HCT116 (cell line): ENCODE data around the gene PLD2. TPM values are rescaled to one million over a fixed set of nuclear protein-coding genes. Genes with fewer than 3 reads are reported as not detected.

ENCODE experiments used
- ATAC-seq: fragments of 200-7000 bp; cut with Tn5 transposase; 2 replicates; pipeline ENCODE4 v1.9.1; 2020; ENCODE audit warnings: mild to moderate bottlenecking, moderate library complexity
- BruUV-seq: library from RNA; stranded (reverse); fragments of 400-500 nt; replicated peaks from 2 replicates; lab custom pipeline; 2021; lab: Mats Ljungman, UMichigan
- CTCF ChIA-PET: fragments of 300-600 bp; sonication (Branson Sonifier 250); formaldehyde crosslinking; loops from one replicate; lab custom pipeline; 2021; ENCODE audit warnings: antibody characterized with exemption; lab: Charles Lee
- POLR2A ChIA-PET: fragments of 300-600, 350-600 bp; sonication (Branson Sonifier 250); formaldehyde crosslinking; loops from one replicate; lab custom pipeline; 2021; ENCODE audit warnings: antibody characterized with exemption; lab: Charles Lee
- RAD21 ChIA-PET, 2 experiments: fragments of 300-600 bp; sonication (Branson Sonifier 250); formaldehyde crosslinking; loops; one replicate each; lab custom pipeline; 2023; ENCODE audit warnings: low total read pairs in 2 of 2; ENCODE audit not compliant: uncharacterized antibody in 2 of 2, unreplicated experiment in 2 of 2, low non-redundant PET in 1 of 2; lab: Charles Lee
- DNase-seq: peaks from one replicate; pipeline ENCODE4 v3.0.0-alpha.2; 2010; ENCODE audit warnings: low read depth, low spot score
- H2AFZ ChIP-seq: fragments of 200-600 bp; shearing (Covaris generic), sonication (generic); 2 replicates; pipeline ENCODE4 v1.6.1; 2017; ENCODE audit warnings: low read depth, mixed run types, mixed read lengths, antibody characterized with exemption, low read length; ENCODE audit not compliant: poor library complexity, severe bottlenecking
- H3K27ac ChIP-seq: 2 replicates; pipeline ENCODE4 v1.5.1; 2012; ENCODE audit warnings: low read depth, low read length
- H3K27me3 ChIP-seq: fragments of 200-600 bp; sonication (generic); 2 replicates; pipeline ENCODE4 v1.6.1; 2016; ENCODE audit warnings: mixed run types, low read length, mixed read lengths; ENCODE audit not compliant: insufficient read depth
- H3K36me3 ChIP-seq, 2 experiments: fragments of 200-500 bp in 1 of 2; fragments of 200-600 bp in 1 of 2; sonication (Bioruptor generic) in 1 of 2; sonication (generic) in 1 of 2; 2 replicates each; pipeline versions ENCODE4 v1.5.1 to v1.6.1; 2014 to 2016; ENCODE audit warnings: low read length in 2 of 2, inconsistent platforms in 1 of 2, mixed read lengths in 1 of 2, mixed run types in 1 of 2; ENCODE audit not compliant: insufficient read depth in 2 of 2, control insufficient read depth in 1 of 2
- H3K4me1 ChIP-seq, 2 experiments: fragments of 200-600 bp in 1 of 2; sonication (generic) in 1 of 2; 2 replicates each; pipeline versions ENCODE4 v1.5.1 to v1.6.1; 2012 to 2017; ENCODE audit warnings: low read length in 2 of 2, inconsistent platforms in 1 of 2, mild to moderate bottlenecking in 1 of 2, mixed read lengths in 1 of 2, mixed run types in 1 of 2, moderate library complexity in 1 of 2; ENCODE audit not compliant: insufficient read depth in 2 of 2, control insufficient read depth in 1 of 2
- H3K4me2 ChIP-seq: fragments of 200-600 bp; sonication (generic); 2 replicates; pipeline ENCODE4 v1.6.1; 2017; ENCODE audit warnings: mixed run types, low read length, mixed read lengths
- H3K4me3 ChIP-seq, 2 experiments: fragments of 200-600 bp in 1 of 2; sonication (generic) in 1 of 2; replicated peaks in 1 of 2; 2 replicates each; pipeline ENCODE4 v1.5.1; 2011 to 2016; ENCODE audit warnings: low read length in 2 of 2, control low read depth in 1 of 2, low read depth in 1 of 2, mild to moderate bottlenecking in 1 of 2, mixed read lengths in 1 of 2, mixed run types in 1 of 2
- H3K79me2 ChIP-seq: fragments of 200-600 bp; sonication (generic); 2 replicates; pipeline ENCODE4 v1.6.1; 2017; ENCODE audit warnings: mild to moderate bottlenecking, mixed run types, low read length, moderate library complexity, mixed read lengths; ENCODE audit not compliant: insufficient read depth
- H3K9ac ChIP-seq: fragments of 200-600 bp; sonication (generic); 2 replicates; pipeline ENCODE4 v1.6.1; 2016; ENCODE audit warnings: low read length, mixed read lengths
- H3K9me2 ChIP-seq: fragments of 200-600 bp; sonication (generic), shearing (Covaris generic); 2 replicates; pipeline ENCODE4 v1.6.1; 2017; ENCODE audit warnings: mixed run types, mild to moderate bottlenecking, moderate library complexity; ENCODE audit not compliant: insufficient read depth
- H3K9me3 ChIP-seq, 2 experiments: fragments of 200-500 bp in 1 of 2; fragments of 200-600 bp in 1 of 2; sonication (Bioruptor generic) in 1 of 2; sonication (generic) in 1 of 2; 2 replicates each; pipeline ENCODE4 v1.6.1; 2014 to 2017; ENCODE audit warnings: low read length in 2 of 2, mixed read lengths in 2 of 2, inconsistent platforms in 1 of 2, low read depth in 1 of 2, mild to moderate bottlenecking in 1 of 2, mixed run types in 1 of 2, moderate library complexity in 1 of 2; ENCODE audit not compliant: control insufficient read depth in 1 of 2, insufficient read depth in 1 of 2
- H4K20me1 ChIP-seq: fragments of 200-600 bp; sonication (generic), shearing (Covaris generic); 2 replicates; pipeline ENCODE4 v1.6.1; 2017; ENCODE audit warnings: mixed run types, mild to moderate bottlenecking, moderate library complexity; ENCODE audit not compliant: insufficient read depth
- ATF3 ChIP-seq: IDR thresholded peaks from 2 replicates; pipeline ENCODE4 v1.6.1; 2012
- CTCF ChIP-seq, 3 experiments: fragments of 200-600 bp in 1 of 3; sonication (generic) in 1 of 3; IDR thresholded peaks in 2 of 3; conservative IDR thresholded peaks in 1 of 3; 2 replicates each; pipeline ENCODE4 v1.5.1; 2012 to 2017; ENCODE audit warnings: low read depth in 2 of 3, low read length in 2 of 3, antibody characterized with exemption in 1 of 3, borderline replicate concordance in 1 of 3, control low read depth in 1 of 3, mild to moderate bottlenecking in 1 of 3, mixed read lengths in 1 of 3, mixed run types in 1 of 3, moderate library complexity in 1 of 3; ENCODE audit not compliant: insufficient read depth in 1 of 3
- ELF1 ChIP-seq: IDR thresholded peaks from 2 replicates; pipeline ENCODE4 v1.6.1; 2012; ENCODE audit warnings: low read depth, borderline replicate concordance
- EZH2 ChIP-seq: fragments of 200-600 bp; sonication (generic); IDR thresholded peaks from 2 replicates; pipeline ENCODE4 v1.6.1; 2017; ENCODE audit warnings: antibody characterized with exemption, mixed run types
- EZH2phosphoT487 ChIP-seq: fragments of 200-600 bp; IDR thresholded peaks from 2 replicates; pipeline ENCODE4 v1.6.1; 2018; ENCODE audit warnings: antibody characterized with exemption, borderline replicate concordance
- JUND ChIP-seq: IDR thresholded peaks from 2 replicates; pipeline ENCODE4 v1.6.1; 2012
- MAX ChIP-seq: IDR thresholded peaks from 2 replicates; pipeline ENCODE4 v1.6.1; 2012
- POLR2AphosphoS5 ChIP-seq: IDR thresholded peaks from 2 replicates; pipeline ENCODE4 v1.6.1; 2011; ENCODE audit warnings: mild to moderate bottlenecking, low read depth, low read length, moderate library complexity
- RAD21 ChIP-seq: IDR thresholded peaks from 2 replicates; pipeline ENCODE4 v1.6.1; 2012; ENCODE audit warnings: low read depth, mild to moderate bottlenecking
- TCF7L2 ChIP-seq: IDR thresholded peaks from 2 replicates; pipeline ENCODE4 v1.7.0; 2011; ENCODE audit warnings: borderline replicate concordance, inconsistent platforms; ENCODE audit not compliant: insufficient read depth, insufficient read length; ENCODE audit errors: extremely low read depth
- YY1 ChIP-seq: IDR thresholded peaks from 2 replicates; pipeline ENCODE4 v1.6.1; 2011; ENCODE audit warnings: low read length, low read depth, moderate library complexity, mild to moderate bottlenecking; ENCODE audit not compliant: insufficient replicate concordance; ENCODE audit errors: extremely low read depth
- ZBTB33 ChIP-seq: IDR thresholded peaks from 2 replicates; pipeline ENCODE4 v1.6.1; 2011; ENCODE audit warnings: mild to moderate bottlenecking, low read length, moderate library complexity; ENCODE audit not compliant: insufficient replicate concordance; ENCODE audit errors: extremely low read depth
- intact Hi-C: fragments of 100-400 bp; cut with micrococcal nuclease; formaldehyde crosslinking; loops from 2 replicates; pipeline ENCODE4 v1.10.0; 2022
- total RNA-seq: library from RNA; stranded (reverse); gene quantifications from one replicate; pipeline ENCODE4 v1.2.1, GENCODE V29; 2021; ENCODE audit not compliant: unreplicated experiment

Gene PLD2
- total RNA-seq, 1 experiment from 2014 or later: 47.7 TPM

- ChIA-PET CTCF (no interaction called here), RAD21 (no interaction called here), POLR2A (no interaction called here)
- no peaks in the 10 kb centered on the region for H3K9me2 ChIP-seq
- no peak overlapping the region for H3K4me3 ChIP-seq
- TF ChIP-seq RAD21 (no peak), TCF7L2 (no peak), MAX (no peak), POLR2AphosphoS5 (no peak), EZH2phosphoT487 (no peak), JUND (no peak), ELF1 (no peak), YY1 (no peak), CTCF (IDR thresholded peaks at IDR 0.05 in 2 of 3, conservative IDR thresholded peaks at IDR 0.05 in 1 of 3; ENCODE audit: borderline replicate concordance in 1 of 3, insufficient read depth in 1 of 3, low read depth in 2 of 3, low read length in 2 of 3) (no peak), EZH2 (no peak), ATF3 (no peak), ZBTB33 (no peak)
- no peak overlapping the region for H3K4me2 ChIP-seq
- H3K4me1 ChIP-seq: peaks cover 17 to 47% of the 10 kb centered on the region in 2 experiments
- H2AFZ ChIP-seq: no peak overlapping the region
- no TSS peak for BruUV-seq
- no peaks in the 10 kb centered on the region for H3K9me3 ChIP-seq
- H3K9ac ChIP-seq: no peak overlapping the region
- ATAC-seq (no peak), DNase-seq (no peak)
- intact Hi-C loops: no loop called here
- H3K36me3 ChIP-seq: no peaks in the 10 kb centered on the region
- H4K20me1 ChIP-seq: no peaks in the 10 kb centered on the region
- no peak overlapping the region for H3K27ac ChIP-seq
- H3K27me3 ChIP-seq: no peaks in the 10 kb centered on the region
- peaks cover 61% of the 10 kb centered on the region for H3K79me2 ChIP-seq
Observed at GRCh38 chr17:4856271-4856936, 49.5 kb downstream of the PLD2 start.
